Mononuclear cell (primary cell): Measurements from ENCODE around the gene FAM90A1. TPM values are rescaled to one million over a fixed set of nuclear protein-coding genes. Genes with fewer than 3 reads are reported as not detected.
"Not testable (repeated sequence)": the region's sequence is repeated elsewhere in the genome, so short reads cannot be mapped to it uniquely, and the experiment has no call there.

Experiments used
- H3K27me3 ChIP-seq: 2 replicates; pipeline ENCODE4 v1.6.0; 2011; ENCODE audit warnings: low read length, control low read depth; ENCODE audit not compliant: insufficient read depth
- H3K4me1 ChIP-seq: 2 replicates; pipeline ENCODE4 v1.5.1; 2011; ENCODE audit warnings: mild to moderate bottlenecking, low read length, control low read depth; ENCODE audit not compliant: insufficient read depth
- H3K4me3 ChIP-seq: 2 replicates; pipeline ENCODE4 v1.5.1; 2011; ENCODE audit warnings: mild to moderate bottlenecking, low read length, moderate library complexity
- H3K9me3 ChIP-seq: 2 replicates; pipeline ENCODE4 v1.5.1; 2011; ENCODE audit warnings: low read depth, mild to moderate bottlenecking, control low read depth, low read length
- total RNA-seq: library from RNA; depleted of rRNA; stranded (reverse); fragments of >200 nt; gene quantifications from one replicate; pipeline ENCODE4 v1.2.3, GENCODE V29; 2012

FAM90A1 gene
- total RNA-seq, 1 donor = not detected

DNA sequence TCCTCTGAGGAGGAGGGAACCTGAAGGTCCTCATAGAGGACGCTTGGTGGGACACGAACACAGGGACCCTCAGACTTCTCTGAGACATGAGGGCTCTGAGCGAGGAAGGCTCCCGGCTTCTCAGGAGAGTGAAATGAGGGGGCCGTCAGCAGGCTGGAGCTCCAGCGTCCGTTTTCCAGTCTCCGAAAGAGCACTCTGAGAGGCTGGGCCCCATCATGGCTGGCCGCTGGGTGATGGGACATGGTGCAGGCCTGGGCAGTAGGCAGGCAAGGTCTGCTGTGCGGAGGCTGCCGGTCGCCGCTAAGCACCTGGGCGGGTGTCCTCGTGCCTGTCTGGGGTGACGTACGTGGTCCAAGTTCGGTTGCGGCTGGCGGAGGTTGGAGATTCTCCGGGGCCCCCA, 5.6 kb downstream of the FAM90A1 start:
- H3K4me3 ChIP-seq, H3K27me3 ChIP-seq, H3K4me1 ChIP-seq, H3K9me3 ChIP-seq: not testable (repeated sequence)

- not testable (repeated sequence) for H3K9me3 ChIP-seq, H3K4me1 ChIP-seq, H3K4me3 ChIP-seq, H3K27me3 ChIP-seq
Measured at GRCh38 chr12:8221375-8221774, 6.0 kb downstream of the FAM90A1 start.

GRCh38 chr12:8218711-8219382, 8.6 kb downstream of the FAM90A1 start:
- not testable (repeated sequence) for H3K4me3 ChIP-seq, H3K4me1 ChIP-seq, H3K9me3 ChIP-seq, H3K27me3 ChIP-seq

GRCh38 chr12:8197685-8198308, 29.6 kb downstream of the FAM90A1 start:
- not testable (repeated sequence) for H3K27me3 ChIP-seq, H3K4me1 ChIP-seq, H3K4me3 ChIP-seq, H3K9me3 ChIP-seq

- H3K4me1 ChIP-seq, H3K27me3 ChIP-seq, H3K9me3 ChIP-seq, H3K4me3 ChIP-seq: not testable (repeated sequence)
Measured at GRCh38 chr12:8188088-8188487, 39.3 kb downstream of the FAM90A1 start.

DNA sequence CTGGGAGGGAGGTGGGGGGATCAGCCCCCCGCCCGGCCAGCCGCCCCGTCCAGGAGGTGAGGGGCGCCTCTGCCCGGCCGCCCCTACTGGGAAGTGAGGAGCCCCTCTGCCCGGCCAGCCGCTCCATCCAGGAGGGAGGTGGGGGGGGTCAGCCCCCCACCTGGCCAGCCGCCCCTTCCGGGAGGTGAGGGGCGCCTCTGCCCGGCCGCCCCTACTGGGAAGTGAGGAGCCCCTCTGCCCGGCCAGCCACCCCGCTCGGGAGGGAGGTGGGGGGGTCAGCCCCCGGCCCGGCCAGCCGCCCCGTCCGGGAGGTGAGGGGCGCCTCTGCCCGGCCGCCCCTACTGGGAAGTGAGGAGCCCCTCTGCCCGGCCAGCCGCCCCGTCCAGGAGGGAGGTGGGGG, 43.2 kb downstream of the FAM90A1 start:
- not testable (repeated sequence) for H3K4me3 ChIP-seq, H3K27me3 ChIP-seq, H3K4me1 ChIP-seq, H3K9me3 ChIP-seq

- not testable (repeated sequence) for H3K4me1 ChIP-seq, H3K27me3 ChIP-seq, H3K9me3 ChIP-seq, H3K4me3 ChIP-seq
Measured at GRCh38 chr12:8183346-8183745, 44.1 kb downstream of the FAM90A1 start.

- H3K4me1 ChIP-seq, H3K9me3 ChIP-seq: not testable (repeated sequence)
Measured at GRCh38 chr12:8182923-8183322, 44.5 kb downstream of the FAM90A1 start.

DNA sequence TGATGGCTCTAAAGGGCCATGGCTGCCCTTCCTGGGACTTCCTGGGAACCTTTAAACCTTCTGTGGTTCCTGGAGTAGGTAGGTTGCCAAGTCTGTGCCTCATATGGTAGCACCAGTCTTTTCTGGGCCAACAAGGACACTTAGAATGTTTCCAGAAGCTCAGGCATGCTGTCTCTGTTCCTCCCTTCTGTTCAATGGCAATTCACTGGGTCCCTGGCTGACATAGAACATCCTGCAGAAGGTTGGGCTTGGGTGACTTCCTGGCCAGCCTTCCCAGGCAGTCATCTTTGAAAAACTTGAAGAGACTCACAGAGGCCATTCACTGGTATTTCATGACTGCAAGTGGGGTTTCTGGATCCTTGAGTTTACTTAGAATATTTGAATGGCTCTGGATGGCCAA, 46.1 kb downstream of the FAM90A1 start:
- not testable (repeated sequence) for H3K4me1 ChIP-seq, H3K4me3 ChIP-seq, H3K27me3 ChIP-seq, H3K9me3 ChIP-seq

More at GRCh38 chr12:8182923-8183322, 44.5 kb downstream of the FAM90A1 start:
- not testable (repeated sequence) for H3K4me3 ChIP-seq, H3K27me3 ChIP-seq

- H3K4me3 ChIP-seq = peak overlapping the region; percentile 47
- not testable (repeated sequence) for H3K9me3 ChIP-seq
Measured at GRCh38 chr12:8179989-8180585, 47.3 kb downstream of the FAM90A1 start.

DNA sequence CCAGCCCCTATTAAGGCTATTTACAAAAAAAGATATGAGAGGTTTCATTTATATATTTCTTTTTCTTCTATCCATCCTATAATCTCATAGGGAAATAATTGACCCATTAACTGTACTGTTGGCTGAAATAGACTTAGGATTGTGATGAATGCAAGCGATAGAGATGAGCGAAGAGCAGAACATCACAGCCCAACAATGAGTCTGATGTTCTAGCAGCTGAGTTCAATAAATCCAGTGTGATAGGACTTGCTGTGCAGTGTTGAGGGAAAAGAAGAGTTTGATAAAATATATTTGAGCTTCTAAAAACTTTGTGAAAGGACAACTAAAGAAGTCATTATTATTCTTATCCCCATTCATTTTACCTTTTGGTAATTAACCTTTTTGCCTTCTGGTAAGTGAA, 54.5 kb downstream of the FAM90A1 start:
- not testable (repeated sequence) for H3K4me1 ChIP-seq, H3K9me3 ChIP-seq, H3K4me3 ChIP-seq, H3K27me3 ChIP-seq

More at GRCh38 chr12:8179989-8180585, 47.3 kb downstream of the FAM90A1 start:
- not testable (repeated sequence) for H3K4me1 ChIP-seq, H3K27me3 ChIP-seq

Other genes starting within 250 kb of the FAM90A1 start
- gene FOXJ2, start 194.9 kb downstream of the FAM90A1 start, total RNA-seq = 19.4 TPM
- 10.3 TPM for gene C3AR1, start 161.3 kb downstream of the FAM90A1 start, total RNA-seq
- 106 TPM for gene NECAP1, start 145.3 kb downstream of the FAM90A1 start, total RNA-seq
- 31.3 TPM for gene CLEC4A, start 104.0 kb downstream of the FAM90A1 start, total RNA-seq
- 0.10 TPM for gene ZNF705A, start 70.6 kb downstream of the FAM90A1 start, total RNA-seq
- gene CLEC6A, start 228.3 kb upstream of the FAM90A1 start, total RNA-seq = 1.0 TPM